A673 (cell line): ENCODE results near the gene C15orf62. TPM values are rescaled to one million over a fixed set of nuclear protein-coding genes. Genes with fewer than 3 reads are reported as not detected.

Source experiments
- BruUV-seq: library from RNA; stranded (reverse); fragments of 400-500 nt; replicated peaks from 2 replicates; lab custom pipeline; 2021; lab: Mats Ljungman, UMichigan
- CTCF ChIA-PET: fragments of 300-600 bp; sonication (Branson Sonifier 250); formaldehyde crosslinking; loops from one replicate; lab custom pipeline; 2022; ENCODE audit warnings: antibody characterized with exemption; lab: Charles Lee
- POLR2A ChIA-PET: fragments of 300-600 bp; sonication (Branson Sonifier 250); formaldehyde crosslinking; loops from one replicate; lab custom pipeline; 2022; ENCODE audit warnings: antibody characterized with exemption; ENCODE audit not compliant: low non-redundant PET; lab: Charles Lee
- DNase-seq: peaks from one replicate; pipeline ENCODE4 v3.0.0-alpha.2; 2015; ENCODE audit warnings: low spot score
- H3K27ac ChIP-seq: fragments of 200-600 bp; sonication (generic); 2 replicates; pipeline ENCODE4 v1.5.1; 2016; ENCODE audit warnings: mixed run types, low read depth, mild to moderate bottlenecking, mixed read lengths, antibody characterized with exemption, low read length; ENCODE audit not compliant: poor library complexity, severe bottlenecking
- H3K27me3 ChIP-seq: fragments of 200-600 bp; sonication (generic); replicated peaks from 2 replicates; pipeline ENCODE4 v1.6.1; 2017; ENCODE audit warnings: mixed run types, low read depth, mild to moderate bottlenecking, mixed read lengths, antibody characterized with exemption, low read length; ENCODE audit not compliant: insufficient read depth, poor library complexity
- H3K36me3 ChIP-seq: fragments of 200-600 bp; sonication (generic); 2 replicates; pipeline ENCODE4 v1.6.1; 2016; ENCODE audit warnings: mixed run types, mild to moderate bottlenecking, mixed read lengths, antibody characterized with exemption, low read length; ENCODE audit not compliant: insufficient read depth, poor library complexity, severe bottlenecking
- H3K4me1 ChIP-seq: fragments of 200-600 bp; sonication (generic); 2 replicates; pipeline ENCODE4 v1.6.1; 2017; ENCODE audit warnings: mixed run types, mild to moderate bottlenecking, mixed read lengths, antibody characterized with exemption, low read length; ENCODE audit not compliant: insufficient read depth, poor library complexity, severe bottlenecking
- H3K4me3 ChIP-seq: fragments of 200-600 bp; sonication (generic); 2 replicates; pipeline ENCODE4 v1.5.1; 2016; ENCODE audit warnings: low read depth, mixed run types, mild to moderate bottlenecking, mixed read lengths, low read length; ENCODE audit not compliant: poor library complexity, severe bottlenecking
- H3K9me3 ChIP-seq: fragments of 200-600 bp; sonication (generic); 2 replicates; pipeline ENCODE4 v1.6.1; 2016; ENCODE audit warnings: mixed run types, low read depth, mild to moderate bottlenecking, mixed read lengths, antibody characterized with exemption, low read length; ENCODE audit not compliant: poor library complexity, severe bottlenecking
- EZH2 ChIP-seq: fragments of 200-600 bp; sonication (generic); IDR thresholded peaks from 2 replicates; pipeline ENCODE4 v1.6.1; 2017; ENCODE audit warnings: borderline replicate concordance, low read depth, mild to moderate bottlenecking, mixed read lengths, antibody characterized with exemption, low read length; ENCODE audit not compliant: poor library complexity, severe bottlenecking
- intact Hi-C: fragments of 100-400 bp; cut with micrococcal nuclease; formaldehyde crosslinking; loops from one replicate; pipeline ENCODE4 v1.10.0; 2022; ENCODE audit not compliant: unreplicated experiment
- total RNA-seq: library from RNA; stranded (reverse); gene quantifications from 2 replicates; pipeline ENCODE4 v1.2.3, GENCODE V29; 2021
- TF ChIP-seq, protein P1 (sequence below): fragments of 300-800, 200-600 bp; sonication (generic); conservative IDR thresholded peaks from 2 replicates; pipeline ENCODE4 v1.5.1; 2017; ENCODE audit warnings: low read depth, mild to moderate bottlenecking, antibody characterized with exemption, low read length, moderate library complexity, mixed read lengths

Gene C15orf62
- total RNA-seq, 1 experiment from 2014 or later, result 0.62 TPM

DNA sequence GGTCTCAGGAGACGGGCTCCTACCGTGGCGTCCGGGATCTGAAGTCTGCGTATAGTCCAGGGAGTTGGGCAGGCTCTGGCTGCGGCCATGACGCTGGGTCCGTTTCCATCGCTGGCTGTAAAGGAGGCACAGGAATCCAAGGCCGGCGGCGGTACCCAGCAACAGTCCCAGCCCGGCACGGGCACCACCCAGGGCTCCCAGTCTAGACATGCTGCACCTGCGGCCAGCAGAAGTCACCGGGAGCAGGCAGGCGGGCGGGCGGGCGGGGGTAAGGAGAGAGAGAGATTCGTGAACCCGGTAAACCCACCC is 15.3 kb upstream of the C15orf62 start:
- POLR2A ChIA-PET, result no interaction called here
- Histone ChIP-seq H3K9me3 (no peaks in the 10 kb centered on the region), H3K27ac (peak overlapping the region; percentile 95), H3K4me1 (peaks cover 23% of the 10 kb centered on the region), H3K36me3 (peaks cover 25% of the 10 kb centered on the region), H3K27me3 (no peaks in the 10 kb centered on the region), H3K4me3 (peak overlapping the region; percentile 99)
- TF ChIP-seq, protein P1, sequence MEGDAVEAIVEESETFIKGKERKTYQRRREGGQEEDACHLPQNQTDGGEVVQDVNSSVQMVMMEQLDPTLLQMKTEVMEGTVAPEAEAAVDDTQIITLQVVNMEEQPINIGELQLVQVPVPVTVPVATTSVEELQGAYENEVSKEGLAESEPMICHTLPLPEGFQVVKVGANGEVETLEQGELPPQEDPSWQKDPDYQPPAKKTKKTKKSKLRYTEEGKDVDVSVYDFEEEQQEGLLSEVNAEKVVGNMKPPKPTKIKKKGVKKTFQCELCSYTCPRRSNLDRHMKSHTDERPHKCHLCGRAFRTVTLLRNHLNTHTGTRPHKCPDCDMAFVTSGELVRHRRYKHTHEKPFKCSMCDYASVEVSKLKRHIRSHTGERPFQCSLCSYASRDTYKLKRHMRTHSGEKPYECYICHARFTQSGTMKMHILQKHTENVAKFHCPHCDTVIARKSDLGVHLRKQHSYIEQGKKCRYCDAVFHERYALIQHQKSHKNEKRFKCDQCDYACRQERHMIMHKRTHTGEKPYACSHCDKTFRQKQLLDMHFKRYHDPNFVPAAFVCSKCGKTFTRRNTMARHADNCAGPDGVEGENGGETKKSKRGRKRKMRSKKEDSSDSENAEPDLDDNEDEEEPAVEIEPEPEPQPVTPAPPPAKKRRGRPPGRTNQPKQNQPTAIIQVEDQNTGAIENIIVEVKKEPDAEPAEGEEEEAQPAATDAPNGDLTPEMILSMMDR, result no peak
- TF ChIP-seq EZH2, result no peak
- intact Hi-C loops, result no loop called here
- CTCF ChIA-PET, result interaction anchor here (0.7 kb wide), 1 partner anchor 163 kb away, joined by 3 read pairs; no protein-coding TSS in a partner anchor
- no peak for DNase-seq
- no TSS peak for BruUV-seq

DNA sequence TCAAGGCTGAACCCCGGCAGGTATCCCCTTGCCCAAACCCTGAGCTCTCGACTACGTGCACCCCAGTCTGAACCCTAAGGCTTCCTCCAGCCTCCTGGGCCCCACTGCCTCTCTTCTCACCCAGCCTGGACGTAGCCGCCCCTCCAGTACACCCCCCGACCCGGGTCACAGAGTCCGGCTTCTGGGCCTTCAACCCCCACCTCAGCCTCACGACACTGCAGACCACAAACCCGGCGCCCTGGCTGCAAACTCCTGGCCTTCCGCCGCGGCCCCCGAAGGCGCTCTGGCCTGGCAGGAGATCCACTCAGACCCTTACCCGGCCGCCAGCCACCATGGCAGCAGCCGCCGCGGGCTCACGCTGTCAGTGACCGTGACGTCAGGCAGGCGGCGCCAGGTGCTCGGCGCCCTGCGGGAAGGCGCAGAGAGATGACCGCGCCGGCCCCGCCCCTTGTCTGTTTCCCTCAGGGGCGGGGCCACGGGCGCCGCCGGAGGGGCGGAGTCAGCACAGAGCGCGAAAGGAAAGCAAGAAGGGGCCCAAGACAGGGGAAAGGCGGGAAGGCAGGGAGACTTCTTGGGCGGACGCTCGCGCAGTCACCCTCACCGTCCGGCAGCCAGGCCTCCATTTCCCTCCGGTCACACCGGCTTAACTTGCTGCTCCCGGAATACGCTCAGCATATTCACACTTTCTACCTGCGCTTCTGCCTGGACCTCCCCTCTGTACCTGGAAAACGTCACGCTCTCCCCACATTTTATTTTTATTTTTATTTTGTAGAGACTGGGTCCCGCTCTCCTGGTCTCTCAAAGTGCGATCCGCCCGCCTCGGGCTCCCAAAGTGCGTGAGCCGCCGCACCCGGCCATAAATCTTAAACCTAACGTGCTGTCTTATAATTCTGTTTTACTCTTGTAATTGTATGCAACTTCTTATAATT is 14.6 kb upstream of the C15orf62 start, which contains the start of gene RMDN3:
RMDN3 (minus strand) TSS at position 372 of the 929 bp plus-strand sequence. CDS start 471 bp downstream, outside the sequence.
- intact Hi-C loops, result no loop called here
- H3K4me1 ChIP-seq, result peaks cover 23% of the 10 kb centered on the region
- peak within 1 kb of the TSS; percentile 95 for H3K27ac ChIP-seq
- no peaks in the 10 kb centered on the region for H3K9me3 ChIP-seq
- no peaks in the 10 kb centered on the region for H3K27me3 ChIP-seq
- H3K4me3 ChIP-seq, result peak within 1 kb of the TSS; percentile 99
- DNase-seq, result peak; percentile 97
- peaks cover 21% of the 10 kb centered on the region for H3K36me3 ChIP-seq
- TF ChIP-seq, protein P1, result no peak
- TF ChIP-seq EZH2, result no peak
- CTCF ChIA-PET, result no interaction called here
- BruUV-seq, result TSS peak; percentile 100
- POLR2A ChIA-PET, result interaction anchor here (0.7 kb wide), 1 partner anchor 8 kb away, joined by 3 read pairs; no protein-coding TSS in a partner anchor

DNA sequence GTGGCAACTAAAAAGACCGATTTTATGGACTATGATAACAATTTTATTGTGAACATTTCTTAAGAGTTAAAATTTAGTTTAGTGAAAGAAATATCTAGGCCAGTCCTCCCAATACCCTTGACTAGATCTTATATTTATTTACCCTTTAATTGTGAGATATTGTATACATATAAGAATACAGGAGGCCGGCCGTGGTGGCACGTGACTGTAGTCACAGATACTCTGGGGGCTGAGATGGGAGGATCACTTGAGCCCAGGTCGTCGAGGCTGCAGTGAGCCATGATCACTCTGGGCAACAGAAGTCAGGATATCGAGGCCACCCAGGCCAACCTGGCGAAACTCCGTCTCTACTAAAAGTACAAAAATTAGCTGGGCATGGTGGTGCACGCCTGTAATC is 14.0 kb upstream of the C15orf62 start:
- Histone ChIP-seq H3K4me1 (peaks cover 23% of the 10 kb centered on the region), H3K4me3 (peak overlapping the region; percentile 99), H3K27ac (peak overlapping the region; percentile 95), H3K36me3 (peaks cover 16% of the 10 kb centered on the region), H3K9me3 (no peaks in the 10 kb centered on the region), H3K27me3 (no peaks in the 10 kb centered on the region)
- TF ChIP-seq EZH2, result no peak
- TF ChIP-seq, protein P1, result no peak
- BruUV-seq, result no TSS peak
- DNase-seq, result peak; percentile 14
- POLR2A ChIA-PET, result interaction anchor here (0.7 kb wide), 1 partner anchor 9 kb away, joined by 3 read pairs; no protein-coding TSS in a partner anchor
- CTCF ChIA-PET, result interaction anchor here (0.6 kb wide), 1 partner anchor 102 kb away, joined by 5 read pairs; no protein-coding TSS in a partner anchor
- intact Hi-C loops, result no loop called here
